ENCODE data around the gene PML. TPM values are rescaled to one million over a fixed set of nuclear protein-coding genes. Genes with fewer than 3 reads are reported as not detected.

Gene PML
- total RNA-seq (2012; rRNA removed) (8.8 and 10.3 TPM in 2 replicates), polyA plus RNA-seq (2012; rRNA removed) (22.6 and 23.1 TPM in 2 replicates), Bru-seq, nascent RNA (percentile 68 among the genes with signal in this experiment), BruChase-seq, experiment 1, labeled RNA remaining after a 6-hour chase (percentile 67 among the genes with signal in this experiment), BruChase-seq, experiment 2, labeled RNA remaining after a 2-hour chase (percentile 61 among the genes with signal in this experiment)
- polyA plus RNA-seq (2012; cell fraction: cytosol; rRNA removed): 28.1 and 29.3 TPM in 2 replicates
- polyA plus RNA-seq (2012; cell fraction: nucleus; rRNA removed; ENCODE audit: low replicate concordance): 43.2 and 105 TPM in 2 replicates
- long read RNA-seq, full-length matches to known transcripts: 6 of 21 reads
- long read RNA-seq, partial matches to known transcripts: 5 of 21 reads
- long read RNA-seq, other reads (novel, unspliced or antisense): 10 of 21 reads

DNA sequence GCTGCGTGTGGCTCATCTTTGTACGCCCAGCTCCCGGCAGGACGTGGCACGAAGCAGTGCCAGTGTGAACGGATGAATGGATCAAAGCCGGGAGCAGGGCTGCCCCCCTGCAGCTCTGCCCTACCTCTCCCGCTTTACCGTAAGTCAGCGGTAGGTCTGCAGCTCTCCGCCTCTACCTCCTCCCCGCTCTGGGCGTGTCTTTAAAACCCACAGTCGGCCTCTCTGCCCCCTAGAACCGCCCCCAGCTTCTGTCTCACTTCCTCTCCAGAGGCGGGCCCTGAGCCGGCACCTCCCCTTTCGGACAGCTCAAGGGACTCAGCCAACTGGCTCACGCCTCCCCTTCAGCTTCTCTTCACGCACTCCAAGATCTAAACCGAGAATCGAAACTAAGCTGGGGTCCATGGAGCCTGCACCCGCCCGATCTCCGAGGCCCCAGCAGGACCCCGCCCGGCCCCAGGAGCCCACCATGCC is at the start of gene PML:
PML (plus strand) TSS at position 304 of the 471 bp plus-strand sequence; CDS start at position 401, 97 bp downstream.
- 0% methylated on average over 10 of the region's 27 CpGs; no CpG with 5 or more reads in 1 of the 2 experiments for WGBS, 2 experiments (ENCODE audit: extremely low coverage in 2 of 2, insufficient read length in 1 of 2)
- H3K27ac ChIP-seq (ENCODE audit: insufficient read depth, low read length): peak within 1 kb of the TSS; percentile 80
- peak within 1 kb of the TSS; percentile 97 for H3K4me2 ChIP-seq (ENCODE audit: low read depth, low read length)
- H4K5ac ChIP-seq (ENCODE audit: low read depth, low read length): peak within 1 kb of the TSS; percentile 24
- DNase-seq: peak; percentile 93
- peak within 1 kb of the TSS; percentile 27 for H3K18ac ChIP-seq (ENCODE audit: low read depth, low read length)
- peak; percentile 90 for ATAC-seq (ENCODE audit: low read depth)
- peak within 1 kb of the TSS; percentile 83 for H3K14ac ChIP-seq (replicated peaks; ENCODE audit: low read depth, low read length)
- peak within 1 kb of the TSS; percentile 34 for H2BK120ac ChIP-seq (ENCODE audit: low read depth, low read length)
- no TSS peak for BruUV-seq (replicated peaks)
- H3K27me3 ChIP-seq (ENCODE audit: control insufficient read depth, insufficient read depth, low read length): no peaks in the 10 kb centered on the region
- H2BK5ac ChIP-seq (ENCODE audit: low read depth, low read length, poor library complexity, severe bottlenecking): peak within 1 kb of the TSS; percentile 68
- CTCF ChIA-PET: interaction anchor here (0.9 to 1.5 kb wide), 5 partner anchors 9 to 59 kb away, joined by 3 to 4 read pairs (median 4); no protein-coding TSS in a partner anchor
- peaks cover 11% of the 10 kb centered on the region; the same call in 1 of the 2 replicates for H4K20me1 ChIP-seq (ENCODE audit: insufficient read depth, low read length)
- intact Hi-C loops (cut with micrococcal nuclease) (loop anchor here (5.0 kb wide), 1 partner anchor 33 kb away; no protein-coding TSS in a partner anchor), in situ Hi-C loops (cut with MboI; ENCODE audit: low sequenced_read_pairs) (loop anchor here (5.0 kb wide), 1 partner anchor 43 kb away; no protein-coding TSS in a partner anchor), dilution Hi-C loops (cut with HindIII; ENCODE audit: low sequenced_read_pairs, unreplicated experiment) (no loop called here)
- peak within 1 kb of the TSS; percentile 93 for H3K23ac ChIP-seq (ENCODE audit: low read depth, low read length)
- H3K9me3 ChIP-seq (ENCODE audit: control insufficient read depth, insufficient read depth, low read length): no peaks in the 10 kb centered on the region
- peak within 1 kb of the TSS; percentile 92 for H2AFZ ChIP-seq (replicated peaks; ENCODE audit: low read length, poor library complexity)
- peak within 1 kb of the TSS; percentile 49; the same call in 1 of the 2 replicates for H2BK20ac ChIP-seq (ENCODE audit: low read depth, low read length)
- peaks cover 19 to 83% of the 10 kb centered on the region in 2 experiments; a peak in 3 of 4 replicates for H3K79me1 ChIP-seq (ENCODE audit: low read depth in 1 of 2, low read length in 2 of 2)
- peak within 1 kb of the TSS; percentile 69 to 79 for H4K8ac ChIP-seq (ENCODE audit: low read depth in 2 of 2, low read length in 2 of 2)
- peak within 1 kb of the TSS; percentile 58 for H3K56ac ChIP-seq (ENCODE audit: extremely low read depth, insufficient read depth, low read length)
- H3K4me1 ChIP-seq (ENCODE audit: control insufficient read depth, insufficient read depth, low read length): peaks cover 14% of the 10 kb centered on the region
- peaks cover 7% of the 10 kb centered on the region for H3K36me3 ChIP-seq (ENCODE audit: control insufficient read depth, insufficient read depth, low read length)
- H2AK5ac ChIP-seq (ENCODE audit: low read depth, low read length): peak within 1 kb of the TSS; percentile 81
- POLR2A ChIA-PET (ENCODE audit: unreplicated experiment): interaction anchor here (1.4 kb wide), 1 partner anchor 11 kb away, joined by 5 read pairs; no protein-coding TSS in a partner anchor
- peak within 1 kb of the TSS; percentile 80 for H4K91ac ChIP-seq (ENCODE audit: insufficient read depth, low read depth, low read length)
- peak within 1 kb of the TSS; percentile 87 for H3K4ac ChIP-seq (ENCODE audit: low read depth, low read length)
- H2BK15ac ChIP-seq (ENCODE audit: low read depth, low read length): 0 out of 3 replicates have a peak within 1 kb of the TSS, but pooled peaks have one; percentile 3
- peak within 1 kb of the TSS; percentile 89 for H3K9ac ChIP-seq (ENCODE audit: low read depth, low read length)
- H2AK9ac ChIP-seq (replicated peaks; ENCODE audit: low read depth, low read length, poor library complexity): peak within 1 kb of the TSS; percentile 94
- peaks cover 25% of the 10 kb centered on the region for H3K9me1 ChIP-seq (ENCODE audit: insufficient read depth, low read length)
- H3K4me3 ChIP-seq (ENCODE audit: insufficient read depth, low read depth, low read length): peak within 1 kb of the TSS; percentile 52
- TF ChIP-seq, protein P1, sequence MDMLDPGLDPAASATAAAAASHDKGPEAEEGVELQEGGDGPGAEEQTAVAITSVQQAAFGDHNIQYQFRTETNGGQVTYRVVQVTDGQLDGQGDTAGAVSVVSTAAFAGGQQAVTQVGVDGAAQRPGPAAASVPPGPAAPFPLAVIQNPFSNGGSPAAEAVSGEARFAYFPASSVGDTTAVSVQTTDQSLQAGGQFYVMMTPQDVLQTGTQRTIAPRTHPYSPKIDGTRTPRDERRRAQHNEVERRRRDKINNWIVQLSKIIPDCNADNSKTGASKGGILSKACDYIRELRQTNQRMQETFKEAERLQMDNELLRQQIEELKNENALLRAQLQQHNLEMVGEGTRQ (IDR thresholded peaks at IDR 0.05; ENCODE audit: low read depth, low read length): no peak
- TF ChIP-seq, protein P2, sequence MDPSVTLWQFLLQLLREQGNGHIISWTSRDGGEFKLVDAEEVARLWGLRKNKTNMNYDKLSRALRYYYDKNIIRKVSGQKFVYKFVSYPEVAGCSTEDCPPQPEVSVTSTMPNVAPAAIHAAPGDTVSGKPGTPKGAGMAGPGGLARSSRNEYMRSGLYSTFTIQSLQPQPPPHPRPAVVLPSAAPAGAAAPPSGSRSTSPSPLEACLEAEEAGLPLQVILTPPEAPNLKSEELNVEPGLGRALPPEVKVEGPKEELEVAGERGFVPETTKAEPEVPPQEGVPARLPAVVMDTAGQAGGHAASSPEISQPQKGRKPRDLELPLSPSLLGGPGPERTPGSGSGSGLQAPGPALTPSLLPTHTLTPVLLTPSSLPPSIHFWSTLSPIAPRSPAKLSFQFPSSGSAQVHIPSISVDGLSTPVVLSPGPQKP (IDR thresholded peaks at IDR 0.05; ENCODE audit: borderline replicate concordance, low read depth, low read length): no peak
- TF ChIP-seq BHLHE40 (IDR thresholded peaks at IDR 0.05; ENCODE audit: low read depth, low read length) (no peak; the same call in 1 of the 2 replicates), RAD21 (IDR thresholded peaks at IDR 0.05; ENCODE audit: low read length) (no peak), RCOR1 (IDR thresholded peaks at IDR 0.05; ENCODE audit: insufficient replicate concordance, low read length) (no peak), POLR2A (IDR thresholded peaks at IDR 0.05; ENCODE audit: low read depth, low read length) (0 out of 2 replicates have a peak, but pooled peaks have one; percentile 24), FOS (IDR thresholded peaks at IDR 0.05; ENCODE audit: low read depth, low read length) (no peak), RFX5 (IDR thresholded peaks at IDR 0.05; ENCODE audit: low read depth, low read length) (no peak), CHD1 (IDR thresholded peaks at IDR 0.05; ENCODE audit: low read depth, low read length) (no peak), MAFK (IDR thresholded peaks at IDR 0.05; ENCODE audit: low read depth, low read length) (no peak), MXI1 (IDR thresholded peaks at IDR 0.05; ENCODE audit: borderline replicate concordance, low read depth, low read length) (0 out of 2 replicates have a peak, but pooled peaks have one; percentile 35), NFE2L2 (IDR thresholded peaks at IDR 0.05; ENCODE audit: low read depth, low read length) (no peak)
- TF ChIP-seq, protein P3, sequence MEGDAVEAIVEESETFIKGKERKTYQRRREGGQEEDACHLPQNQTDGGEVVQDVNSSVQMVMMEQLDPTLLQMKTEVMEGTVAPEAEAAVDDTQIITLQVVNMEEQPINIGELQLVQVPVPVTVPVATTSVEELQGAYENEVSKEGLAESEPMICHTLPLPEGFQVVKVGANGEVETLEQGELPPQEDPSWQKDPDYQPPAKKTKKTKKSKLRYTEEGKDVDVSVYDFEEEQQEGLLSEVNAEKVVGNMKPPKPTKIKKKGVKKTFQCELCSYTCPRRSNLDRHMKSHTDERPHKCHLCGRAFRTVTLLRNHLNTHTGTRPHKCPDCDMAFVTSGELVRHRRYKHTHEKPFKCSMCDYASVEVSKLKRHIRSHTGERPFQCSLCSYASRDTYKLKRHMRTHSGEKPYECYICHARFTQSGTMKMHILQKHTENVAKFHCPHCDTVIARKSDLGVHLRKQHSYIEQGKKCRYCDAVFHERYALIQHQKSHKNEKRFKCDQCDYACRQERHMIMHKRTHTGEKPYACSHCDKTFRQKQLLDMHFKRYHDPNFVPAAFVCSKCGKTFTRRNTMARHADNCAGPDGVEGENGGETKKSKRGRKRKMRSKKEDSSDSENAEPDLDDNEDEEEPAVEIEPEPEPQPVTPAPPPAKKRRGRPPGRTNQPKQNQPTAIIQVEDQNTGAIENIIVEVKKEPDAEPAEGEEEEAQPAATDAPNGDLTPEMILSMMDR (conservative IDR thresholded peaks at IDR 0.05; ENCODE audit: low read depth, low read length): no peak

Data from IMR-90 (cell line).